SH-SY5Y (cell line): ENCODE results near the gene SERP2.

Experiments used
- GATA2 ChIP-seq: IDR thresholded peaks from 2 replicates; pipeline ENCODE4 v1.6.1; 2011; ENCODE audit warnings: mild to moderate bottlenecking, low read depth, low read length
- GATA3 ChIP-seq: IDR thresholded peaks from 2 replicates; pipeline ENCODE4 v1.6.1; 2011; ENCODE audit warnings: low read depth, mild to moderate bottlenecking, low read length, moderate library complexity

GRCh38 chr13:44362394-44363040 lies 11.1 kb upstream of the SERP2 start:
- TF ChIP-seq GATA2 (no peak), GATA3 (no peak)
